Measurements from ENCODE around the gene SCAPER.

The SCAPER gene

DNA sequence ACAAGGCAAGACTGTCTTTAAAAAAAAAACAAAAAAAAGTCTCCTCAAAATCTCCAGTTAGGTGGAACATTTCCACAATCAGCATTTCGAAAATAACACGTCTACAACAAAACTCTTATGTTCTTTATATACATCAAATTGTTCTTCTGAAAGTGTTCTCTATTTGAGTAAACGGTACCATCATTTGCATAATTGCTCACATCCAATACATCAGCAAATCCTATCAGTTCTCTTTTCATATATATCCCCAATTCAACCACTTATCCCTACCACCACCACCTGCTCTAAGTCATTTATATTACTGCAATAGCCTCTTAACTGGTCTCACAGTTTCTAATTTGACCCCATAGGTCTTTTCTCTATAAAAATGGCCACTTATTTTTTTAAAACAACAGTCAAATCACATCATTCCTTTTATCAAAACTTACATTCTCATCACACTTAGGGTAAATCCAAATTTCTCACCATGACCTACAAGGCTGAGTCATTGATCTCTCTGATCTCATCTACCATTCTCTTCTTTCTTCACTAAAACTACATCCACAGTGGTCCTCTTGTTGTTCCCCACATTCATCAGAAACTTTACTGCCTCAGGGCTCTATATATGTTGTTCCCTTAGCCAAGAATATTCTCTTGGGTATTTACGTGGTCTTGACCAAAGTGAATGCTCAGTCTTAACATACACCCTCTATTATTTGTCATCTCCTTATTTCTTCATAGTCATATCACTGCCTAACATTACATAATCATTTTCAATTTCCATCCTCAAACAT, 237.0 kb downstream of the SCAPER start:
- no peak for DNase-seq (ENCODE audit: low spot score)

DNA sequence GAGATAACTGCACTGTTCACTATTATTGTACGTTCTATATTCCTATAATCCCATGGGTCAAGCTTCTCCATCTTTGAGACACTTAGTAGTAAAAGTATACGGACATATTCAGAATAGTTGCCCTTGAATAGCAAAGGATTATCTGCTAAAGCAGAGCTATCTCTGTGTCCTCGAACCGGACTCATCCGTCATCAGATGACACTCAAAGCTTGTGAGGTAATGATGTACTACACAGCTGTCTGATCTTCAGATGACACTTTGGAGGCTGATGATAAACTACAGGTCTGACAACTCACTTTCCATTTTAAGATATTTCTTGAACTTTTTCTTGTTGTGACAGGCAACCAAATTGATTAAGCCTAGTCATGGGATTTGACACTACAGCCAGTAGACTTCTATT, 240.2 kb downstream of the SCAPER start:
- DNase-seq (ENCODE audit: low spot score) = no peak

DNA sequence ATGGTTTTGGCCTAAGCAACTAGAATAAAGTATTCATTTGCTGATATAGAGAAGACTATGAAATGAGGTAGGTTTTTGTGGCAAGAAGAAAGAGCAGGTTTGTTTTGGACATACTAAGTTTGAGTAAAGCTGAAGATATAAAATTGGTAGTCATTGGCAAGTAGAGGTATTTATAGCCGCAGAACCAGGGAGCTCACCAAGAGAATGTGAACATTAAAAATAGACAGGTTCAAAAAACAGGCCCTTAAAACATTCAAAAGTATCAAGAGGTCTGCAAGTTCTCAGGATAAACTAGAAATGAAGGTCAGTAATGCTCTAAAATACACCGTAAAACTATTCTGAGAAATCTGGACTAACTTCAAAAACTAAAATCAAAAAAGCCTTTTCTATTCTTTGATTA, 240.7 kb downstream of the SCAPER start:
- no peak for DNase-seq (ENCODE audit: low spot score)

DNA sequence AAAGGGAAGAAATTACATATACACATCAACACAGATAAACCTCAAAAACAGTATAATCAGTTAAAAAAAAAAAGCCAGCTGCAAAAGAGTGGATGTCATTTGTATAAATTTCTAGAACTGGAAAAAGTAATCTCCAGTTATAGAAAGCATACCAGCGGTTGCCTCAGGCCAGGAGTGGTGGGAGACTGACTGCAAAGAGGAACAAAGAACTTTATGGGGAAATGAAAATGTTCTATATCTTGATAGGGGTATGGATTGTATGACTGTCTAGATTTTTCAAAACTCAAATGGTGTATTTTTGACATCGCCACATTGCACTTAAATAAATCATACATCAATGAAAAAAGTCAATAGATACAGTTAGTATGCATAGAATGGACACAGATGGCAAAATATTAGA, 241.6 kb downstream of the SCAPER start:
- no peak for DNase-seq (ENCODE audit: low spot score)

DNA sequence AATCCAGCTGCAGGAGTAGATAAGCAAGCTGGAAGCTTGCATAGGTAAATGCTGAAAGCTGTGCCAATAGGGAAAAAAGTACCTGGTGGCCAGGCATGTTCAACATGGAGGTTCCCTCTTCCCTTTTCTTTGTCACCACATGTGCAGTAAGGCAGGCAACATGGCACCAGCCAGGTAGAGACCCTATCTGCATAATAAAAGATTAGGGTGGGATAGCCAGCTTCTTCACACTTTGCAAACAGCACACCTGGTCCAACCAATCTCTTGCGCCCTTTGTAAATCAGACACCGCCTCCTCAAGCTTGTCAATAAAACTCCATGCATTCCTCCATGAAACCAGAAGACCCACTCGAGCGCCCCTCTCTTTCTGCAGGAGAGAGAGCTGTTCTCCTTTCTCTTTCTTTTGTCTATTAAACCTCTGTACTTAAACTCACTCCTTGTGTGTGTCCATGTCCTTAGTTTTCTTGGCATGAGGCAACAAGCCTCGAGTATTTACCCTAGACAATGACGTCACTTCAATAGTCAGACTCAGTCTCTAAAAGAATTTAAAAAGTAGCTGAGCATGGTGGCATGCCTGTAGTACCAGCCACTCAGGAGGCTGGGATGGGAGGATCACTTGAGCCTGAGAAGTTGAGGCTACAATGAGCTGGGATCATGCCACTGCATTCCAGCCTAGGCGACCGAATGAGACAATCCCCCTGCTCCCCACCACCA, 256.3 kb downstream of the SCAPER start:
- DNase-seq (ENCODE audit: low spot score) = no peak

DNA sequence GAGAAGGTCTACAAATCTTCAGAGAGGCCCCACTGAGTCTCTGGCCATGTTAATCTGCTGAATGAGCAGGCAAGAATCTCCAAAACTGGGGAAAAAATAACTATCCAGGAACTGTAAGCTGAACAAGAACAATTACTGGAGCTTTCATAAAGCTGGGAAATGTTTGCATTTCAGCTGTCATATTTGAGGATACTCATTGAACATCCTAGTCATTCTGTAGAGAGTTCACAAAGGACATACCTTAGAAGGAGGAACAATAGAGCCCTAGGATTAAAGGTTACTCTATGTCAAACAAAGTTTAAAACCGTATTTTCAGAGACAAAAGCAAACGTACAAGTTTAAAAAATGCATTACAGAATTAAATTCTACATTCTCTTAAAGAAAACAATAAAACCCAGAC, 257.5 kb downstream of the SCAPER start:
- no peak for DNase-seq (ENCODE audit: low spot score)

DNA sequence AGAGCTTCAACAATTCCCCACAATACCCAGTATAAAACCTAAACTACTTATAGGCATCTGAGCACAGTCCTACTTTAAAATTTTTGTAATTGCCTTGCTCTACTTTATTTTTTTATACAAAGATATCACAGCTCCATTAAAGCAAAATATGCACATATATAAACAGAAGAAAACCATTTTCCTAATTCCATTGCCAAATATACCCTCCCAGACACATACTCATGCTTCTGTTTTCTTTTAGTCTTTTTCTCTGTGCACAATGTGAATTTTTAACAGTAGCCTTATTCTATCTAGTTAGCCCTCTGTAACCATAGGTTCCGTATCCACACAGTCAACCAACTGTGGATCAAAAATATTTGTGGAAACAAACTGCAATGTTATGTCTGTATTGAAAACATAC, 260.5 kb downstream of the SCAPER start:
- no peak for DNase-seq (ENCODE audit: low spot score)

DNA sequence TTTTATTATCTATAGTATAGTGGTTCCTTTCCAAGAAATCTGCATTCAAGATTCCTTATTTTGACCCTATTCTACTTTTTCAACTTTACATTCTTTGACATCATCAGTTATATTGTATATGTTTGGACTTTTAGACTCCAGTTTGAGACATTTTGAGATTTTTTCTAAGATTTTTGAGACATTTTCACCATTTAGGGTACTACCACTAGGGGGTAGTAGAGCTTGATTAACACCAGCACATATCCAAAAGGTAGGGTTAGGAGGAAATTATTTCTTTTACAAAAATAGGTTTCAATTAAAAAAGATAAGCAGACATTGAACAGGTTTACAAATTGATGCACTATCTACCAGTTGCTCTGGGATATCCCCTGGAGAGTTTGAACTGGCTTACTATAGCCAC, 262.5 kb downstream of the SCAPER start:
- DNase-seq (ENCODE audit: low spot score) = no peak

DNA sequence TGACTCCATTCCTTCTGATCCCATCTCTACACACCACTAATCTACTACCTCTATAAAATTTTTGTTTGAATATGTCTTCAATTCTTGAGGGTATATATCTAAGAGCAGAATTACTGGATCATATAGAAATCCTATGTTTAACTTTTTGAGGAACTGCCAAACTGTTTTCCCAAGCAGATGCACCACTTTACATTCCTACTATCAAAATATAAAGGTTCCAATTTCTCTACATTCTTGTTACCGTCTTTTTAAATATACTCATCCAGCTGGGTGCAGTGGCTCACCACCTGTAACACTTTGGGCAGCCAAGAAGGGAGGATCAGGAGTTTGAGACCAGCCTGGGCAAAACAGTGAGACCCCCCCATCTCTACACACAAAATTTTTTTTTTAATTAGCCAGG, 268.0 kb downstream of the SCAPER start:
- DNase-seq (ENCODE audit: low spot score) = no peak

DNA sequence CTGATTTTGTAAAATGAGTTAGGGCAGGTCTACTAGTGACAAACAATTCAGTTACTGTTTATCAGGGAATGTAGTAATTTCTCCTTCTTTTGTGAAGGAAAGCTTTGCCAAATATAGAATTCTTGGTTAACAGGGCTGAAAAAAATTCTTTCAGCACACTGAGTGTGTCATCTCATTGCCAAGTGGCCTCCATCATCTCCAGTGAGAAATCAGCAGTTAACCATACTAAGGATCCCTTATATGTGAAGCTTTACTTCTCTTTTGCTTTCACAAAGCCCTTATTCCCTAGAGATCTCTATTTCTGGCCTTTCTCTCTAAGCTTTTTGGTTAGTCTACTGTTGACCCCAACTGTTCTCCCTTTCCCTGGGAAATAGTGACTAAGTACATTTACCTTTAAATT, 269.1 kb downstream of the SCAPER start:
- DNase-seq (ENCODE audit: low spot score) = no peak

DNA sequence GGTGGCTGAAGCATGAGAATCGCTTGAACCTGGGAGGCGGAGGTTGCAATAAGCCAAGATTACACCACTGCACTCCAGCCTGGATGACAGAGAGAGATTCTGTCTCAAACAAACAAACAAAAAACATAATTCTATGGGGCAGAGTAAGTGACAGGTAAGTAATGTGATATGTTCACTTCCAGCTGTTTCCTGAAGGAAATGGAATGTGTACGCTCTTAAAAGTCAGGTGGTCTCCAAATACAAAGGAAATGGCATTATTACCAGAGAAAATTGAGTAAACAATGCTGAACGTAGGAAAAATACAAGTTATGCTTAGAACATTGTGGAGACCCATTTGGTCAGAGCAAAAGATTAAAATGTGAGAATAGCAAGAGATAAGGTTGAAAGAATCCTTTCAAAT, 278.5 kb downstream of the SCAPER start:
- no peak for DNase-seq (ENCODE audit: low spot score)

DNA sequence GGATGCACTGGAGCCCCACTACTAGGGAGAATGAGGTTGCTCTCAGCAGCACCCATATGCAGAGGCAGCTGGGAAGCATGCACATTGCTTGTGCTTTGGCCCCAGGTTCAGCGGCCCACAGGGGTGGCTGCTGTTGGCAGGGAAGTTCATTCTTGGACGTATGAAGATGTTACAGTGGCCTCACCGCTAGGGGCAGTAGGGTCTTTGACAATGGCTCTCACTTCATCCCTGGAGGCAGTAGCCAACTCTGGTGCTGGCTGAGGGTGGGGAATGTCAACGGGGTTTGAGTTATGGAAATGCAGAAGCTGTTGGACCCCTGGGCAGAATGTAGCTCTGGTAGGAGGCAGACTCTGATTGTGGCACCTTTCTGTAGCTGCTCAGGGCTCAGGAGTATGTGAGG, 279.9 kb downstream of the SCAPER start:
- DNase-seq (ENCODE audit: low spot score) = no peak

DNA sequence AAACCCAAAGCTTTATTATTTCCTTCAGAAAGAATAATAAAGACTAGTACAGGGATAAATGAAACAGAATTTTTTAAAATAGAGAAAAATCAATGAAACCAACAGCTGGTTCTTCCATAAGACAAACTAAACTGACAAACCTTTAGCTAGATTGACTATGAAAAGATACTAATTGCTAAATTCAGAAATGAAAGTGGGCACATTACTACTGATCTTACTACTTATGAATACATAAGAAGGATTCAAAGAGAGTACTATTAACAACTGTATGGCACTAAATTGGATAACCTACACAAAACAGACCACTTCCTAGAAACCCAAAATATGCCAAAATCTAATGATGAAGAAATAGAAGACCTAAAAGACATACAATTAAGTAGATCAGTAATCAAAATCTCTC, 290.4 kb downstream of the SCAPER start:
- no peak for DNase-seq (ENCODE audit: low spot score)

DNA sequence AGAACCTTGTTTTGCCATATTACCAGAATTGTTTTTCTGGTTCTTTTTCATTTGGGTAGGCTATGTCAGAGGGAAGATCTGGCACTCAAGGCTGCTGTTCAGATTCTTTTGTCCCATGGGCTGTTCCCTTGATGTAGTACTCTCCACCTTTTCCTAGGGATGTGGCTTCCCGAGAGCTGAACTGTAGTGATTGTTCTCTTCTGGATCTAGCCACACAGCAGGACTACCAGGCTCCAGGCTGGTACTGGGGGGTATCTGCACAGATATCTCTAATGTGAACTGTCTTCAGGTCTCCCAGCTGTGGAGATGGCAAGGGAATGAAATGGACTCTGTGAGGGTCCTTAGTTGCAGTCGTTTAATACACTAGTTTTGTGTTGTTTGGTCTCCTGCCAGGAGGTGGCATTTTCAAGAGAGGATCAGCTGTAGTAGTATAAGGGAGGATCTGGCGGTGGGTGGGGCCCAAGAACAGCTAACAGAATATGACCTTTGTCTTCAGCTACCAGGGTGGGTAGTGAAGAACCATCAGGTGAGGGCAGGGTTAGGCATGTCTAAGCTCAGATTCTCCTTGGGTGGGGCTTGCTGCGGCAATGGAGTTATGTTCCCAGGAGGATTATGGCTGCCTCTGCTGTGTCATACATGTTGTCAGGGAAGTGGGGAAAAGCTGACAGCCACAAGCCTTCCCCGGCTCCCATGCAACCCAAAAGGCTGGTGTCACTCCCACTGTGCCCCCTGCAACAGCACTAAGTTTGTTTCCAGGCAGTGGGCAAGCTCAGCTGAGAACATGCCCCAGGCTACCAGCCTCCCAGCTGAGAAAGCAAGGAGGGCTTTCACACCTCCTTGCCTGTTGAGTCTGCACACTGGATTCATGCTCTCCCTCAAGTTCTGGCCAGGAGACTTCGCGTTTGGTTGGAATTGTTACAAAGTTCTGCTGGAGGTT, 316.1 kb downstream of the SCAPER start:
- no peak for DNase-seq (ENCODE audit: low spot score)

DNA sequence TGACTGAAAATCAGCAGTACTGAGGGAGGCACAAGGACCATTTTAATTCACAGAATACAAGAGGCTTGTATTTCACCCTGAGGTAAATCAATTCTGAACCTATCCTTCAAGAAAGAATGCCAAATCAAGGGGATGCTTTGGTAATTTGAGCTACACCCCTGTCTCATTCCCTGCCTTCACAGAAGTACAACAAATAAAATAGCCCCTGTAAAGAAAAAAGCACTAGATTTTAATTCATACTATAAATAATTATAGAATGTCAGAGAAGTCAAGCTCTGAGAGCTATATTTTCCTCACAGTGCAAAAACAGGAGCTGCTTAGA, 319.6 kb downstream of the SCAPER start:
- DNase-seq (ENCODE audit: low spot score) = no peak

DNA sequence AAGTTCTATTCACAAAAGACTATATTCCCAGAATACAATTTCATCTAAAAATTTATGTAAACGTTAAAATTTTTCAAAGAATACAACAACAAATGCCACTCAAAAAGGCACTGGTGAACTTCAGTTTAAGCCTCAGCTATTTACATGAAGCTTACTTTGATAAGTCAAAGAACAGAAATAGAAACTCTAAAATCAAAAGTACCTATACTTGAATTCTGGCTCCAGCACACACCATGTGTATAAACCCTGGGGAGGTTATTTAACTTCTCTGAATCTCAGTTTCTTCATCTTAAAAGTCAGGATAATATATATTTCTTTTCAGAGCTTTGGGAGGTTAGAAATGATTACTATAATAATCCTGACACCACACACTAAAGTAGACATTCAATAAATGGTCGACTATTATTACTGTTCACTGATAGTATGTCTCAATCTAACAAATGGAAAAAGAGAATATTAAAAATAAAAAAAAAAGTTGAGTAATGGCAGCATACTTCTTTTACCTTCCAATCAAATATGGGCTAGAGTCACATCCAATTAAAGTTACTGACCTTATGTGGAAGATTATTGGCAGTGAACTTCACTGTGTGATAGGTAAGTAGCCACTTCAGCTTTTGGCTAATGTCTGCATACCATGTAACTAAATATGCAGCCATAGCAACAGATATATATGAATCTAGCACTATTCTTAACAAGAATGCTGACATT, 320.1 kb downstream of the SCAPER start:
- DNase-seq (ENCODE audit: low spot score) = no peak

DNA sequence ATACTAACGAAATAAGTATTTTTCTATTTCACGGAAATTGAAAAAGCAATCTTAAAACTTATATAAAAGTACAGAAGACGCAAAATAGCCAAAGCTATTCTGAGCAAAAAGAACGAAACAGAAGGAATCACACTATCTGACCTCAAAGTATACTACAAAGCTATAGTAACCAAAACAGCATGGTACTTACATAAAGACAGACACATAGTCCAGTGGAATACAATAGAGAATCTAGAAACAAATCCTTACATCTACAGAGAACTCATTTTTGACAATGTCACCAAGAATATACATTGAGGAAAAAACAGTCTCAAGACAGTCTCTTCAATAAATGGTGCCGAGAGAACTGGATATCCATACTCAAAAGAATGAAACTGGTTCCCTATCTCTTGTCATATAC, 322.6 kb downstream of the SCAPER start:
- no peak for DNase-seq (ENCODE audit: low spot score)

DNA sequence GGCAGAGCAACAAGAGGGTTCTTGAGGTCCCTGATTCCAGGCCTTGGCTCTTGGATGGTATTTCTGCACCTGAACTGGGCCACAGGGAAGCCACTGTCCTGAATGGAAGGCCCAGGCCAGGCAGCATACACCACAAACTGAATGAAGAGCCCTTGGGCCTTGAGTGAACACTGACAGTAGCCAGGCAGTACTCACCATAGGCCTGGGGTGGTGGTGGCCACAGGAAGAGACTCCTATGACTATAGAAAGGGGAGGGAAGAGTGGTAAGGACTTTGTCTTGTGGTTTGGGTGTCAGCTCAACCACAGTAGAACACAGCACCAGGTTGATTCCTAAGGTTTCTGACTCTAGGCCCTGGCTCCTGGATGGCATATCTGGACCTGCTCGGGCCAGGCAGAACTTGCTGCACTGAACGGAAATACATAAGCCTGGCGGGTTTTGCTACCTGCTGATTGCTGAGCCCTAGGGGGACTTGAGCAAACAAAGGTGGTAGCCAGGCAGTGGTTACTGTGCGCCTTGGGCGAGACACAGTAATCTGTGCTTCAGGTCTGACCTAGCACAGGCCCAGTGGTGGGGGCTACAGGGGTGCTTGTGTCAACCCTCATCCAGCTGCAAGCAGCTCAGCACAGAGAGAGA, 327.1 kb downstream of the SCAPER start:
- no peak for DNase-seq (ENCODE audit: low spot score)

DNA sequence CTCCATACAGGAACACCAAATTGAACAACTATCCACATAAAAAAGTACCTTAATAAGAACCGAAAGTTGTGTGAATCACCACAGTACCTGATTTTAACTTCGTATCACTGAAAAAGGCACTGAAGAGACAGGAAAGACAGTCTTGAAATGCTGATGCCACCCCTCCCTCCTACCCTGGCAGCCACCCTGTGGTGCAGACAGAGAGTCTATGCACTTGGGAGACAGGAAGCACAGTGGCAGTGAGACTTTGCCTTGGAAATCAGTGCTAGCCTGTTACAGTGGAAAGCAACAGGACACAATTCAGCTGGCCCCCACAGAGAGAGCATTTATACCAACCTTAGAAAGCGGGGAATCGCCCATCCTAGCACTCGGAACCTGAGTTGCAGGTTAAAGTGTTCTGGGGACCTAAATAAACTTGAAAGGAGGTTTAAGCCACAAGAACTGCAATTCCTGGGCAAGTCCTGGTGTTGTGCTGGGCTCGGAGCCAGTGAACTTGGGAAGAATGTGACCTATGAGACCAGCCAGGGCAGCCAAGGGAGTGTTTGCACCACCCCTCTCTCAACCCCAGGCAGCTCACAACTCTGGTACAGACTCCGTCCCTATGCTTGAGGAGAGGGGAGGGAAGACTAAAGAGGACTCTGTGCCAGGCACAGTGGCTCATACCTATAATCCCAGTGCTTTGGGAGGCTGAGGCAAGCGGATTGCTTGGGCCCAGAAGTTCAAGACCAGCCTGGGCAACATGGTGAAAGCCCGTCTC, 328.4 kb downstream of the SCAPER start:
- no peak for DNase-seq (ENCODE audit: low spot score)

DNA sequence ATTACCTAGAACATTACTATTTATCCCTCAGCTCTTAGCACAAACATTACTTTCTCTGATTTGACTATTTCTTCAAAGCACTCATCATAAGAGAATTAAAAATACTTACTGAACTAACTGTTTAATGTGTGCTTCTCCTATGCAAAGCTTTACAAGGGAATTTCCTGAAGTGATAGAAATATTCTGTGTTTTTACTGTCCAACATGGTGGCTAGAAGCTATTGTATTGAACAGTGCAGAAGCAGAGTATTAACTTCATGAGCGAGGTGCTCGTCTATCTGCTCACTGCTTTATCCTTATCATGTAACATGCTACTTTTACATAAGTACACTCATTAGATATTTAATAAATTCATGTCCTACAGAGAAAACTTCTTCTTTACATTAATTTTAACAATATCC, 329.5 kb downstream of the SCAPER start:
- DNase-seq (ENCODE audit: low spot score) = no peak

DNA sequence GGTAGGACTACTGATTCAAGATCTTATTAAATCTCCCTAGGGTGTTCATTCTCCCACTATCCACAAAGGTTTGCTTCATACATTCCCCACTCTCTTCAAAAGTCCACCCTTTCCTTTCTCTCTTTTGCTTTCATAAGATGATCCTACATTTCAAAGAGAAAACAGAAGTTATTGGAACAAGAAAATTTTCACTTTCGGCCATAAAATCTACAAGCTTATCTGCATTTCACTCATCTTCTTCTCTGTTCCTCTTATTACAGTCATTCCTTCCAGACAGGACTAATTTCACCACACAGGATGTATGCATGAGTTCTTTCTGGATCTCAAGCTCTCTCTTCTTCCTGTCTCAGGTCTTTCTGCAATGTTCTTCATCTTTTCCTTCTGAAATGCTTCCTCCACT, 329.9 kb downstream of the SCAPER start:
- no peak for DNase-seq (ENCODE audit: low spot score)
